Activated CD4-positive, alpha-beta T cell treated with anti-CD3 and anti-CD28 coated beads for 4 hours (primary cell): Measurements from ENCODE around the gene TBCCD1.
"Not testable (repeated sequence)": the region's sequence is repeated elsewhere in the genome, so short reads cannot be mapped to it uniquely, and the experiment has no call there.

ENCODE experiments used
- DNase-seq, 2 donors: peaks; one replicate each; pipeline ENCODE4 v3.0.0-alpha.2; 2020

Gene TBCCD1

DNA sequence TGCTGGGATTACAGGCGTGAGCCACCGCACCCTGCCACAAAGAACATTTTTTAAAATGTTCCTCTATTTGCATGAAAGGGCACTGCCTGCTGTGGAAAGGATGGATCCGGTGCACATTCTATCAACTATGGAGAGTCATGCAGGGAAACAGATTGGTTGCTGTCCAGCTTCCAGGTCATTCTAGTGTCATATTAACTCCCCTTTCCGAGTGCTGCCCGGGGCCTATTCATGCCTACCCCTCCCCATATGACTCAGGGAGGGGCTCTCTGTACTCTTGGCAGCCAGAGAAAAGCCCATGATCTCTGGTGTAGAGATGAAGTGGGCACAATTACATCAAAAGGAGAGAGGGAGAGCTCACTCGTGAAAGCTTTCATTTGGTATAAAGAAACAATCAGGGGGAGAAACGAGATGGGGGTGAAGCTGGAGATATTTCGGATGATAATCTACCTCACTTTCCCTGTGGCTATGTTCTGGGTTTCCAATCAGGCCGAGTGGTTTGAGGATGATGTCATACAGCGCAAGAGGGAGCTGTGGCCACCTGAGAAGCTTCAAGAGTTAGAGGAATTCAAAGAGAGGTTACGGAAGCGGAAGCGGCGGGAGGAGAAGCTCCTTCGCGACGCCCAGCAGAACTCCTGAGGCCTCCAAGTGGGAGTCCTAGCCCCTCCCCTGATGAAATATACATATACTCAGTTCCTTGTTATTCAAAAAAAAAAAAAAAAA, 29.6 kb upstream of the TBCCD1 start:
- DNase-seq: no peak

DNA sequence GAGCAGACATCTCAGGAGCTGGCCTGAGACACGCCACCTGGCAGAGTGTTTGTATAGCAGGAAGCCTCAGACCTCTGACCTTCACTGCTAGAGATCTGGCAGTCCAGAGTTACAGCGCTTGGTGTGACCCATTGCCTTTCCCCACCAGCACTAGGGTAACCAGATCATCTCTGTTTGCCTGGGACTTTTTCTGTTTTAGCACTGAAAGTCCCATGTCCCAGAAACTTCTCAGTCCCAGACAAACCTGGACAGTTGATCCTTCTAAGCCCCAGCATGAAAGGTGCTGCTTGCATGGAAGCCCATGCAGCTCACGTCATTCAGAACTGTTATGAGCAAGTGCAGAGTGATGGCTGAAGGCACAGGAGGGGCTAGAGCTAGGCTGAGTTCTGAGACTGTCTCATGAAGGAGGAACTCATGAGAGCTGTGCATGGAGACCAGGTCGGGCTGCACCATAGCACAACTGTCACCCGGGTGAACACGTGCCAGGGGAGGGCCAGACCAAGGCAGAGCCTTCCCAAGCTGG, 27.5 kb upstream of the TBCCD1 start:
- DNase-seq: no peak

DNA sequence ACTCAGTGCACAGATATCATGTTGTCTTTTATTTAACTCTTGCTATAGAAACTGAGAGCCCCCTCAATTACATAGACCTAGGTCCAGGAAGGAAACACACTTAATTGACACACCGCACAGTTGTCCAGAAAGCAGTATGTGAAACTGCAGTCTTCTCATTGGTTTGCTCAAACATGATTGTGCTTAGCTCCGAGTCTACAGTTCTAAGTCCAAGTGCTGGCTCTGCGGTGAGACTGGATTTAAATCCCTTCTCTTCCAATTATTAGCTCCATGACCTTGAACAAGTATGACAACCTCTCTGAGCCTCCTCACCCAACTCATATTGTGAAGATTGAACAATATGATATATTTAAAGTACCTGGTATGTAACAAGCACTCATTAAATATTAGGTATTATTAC, 26.7 kb upstream of the TBCCD1 start:
- DNase-seq: no peak

DNA sequence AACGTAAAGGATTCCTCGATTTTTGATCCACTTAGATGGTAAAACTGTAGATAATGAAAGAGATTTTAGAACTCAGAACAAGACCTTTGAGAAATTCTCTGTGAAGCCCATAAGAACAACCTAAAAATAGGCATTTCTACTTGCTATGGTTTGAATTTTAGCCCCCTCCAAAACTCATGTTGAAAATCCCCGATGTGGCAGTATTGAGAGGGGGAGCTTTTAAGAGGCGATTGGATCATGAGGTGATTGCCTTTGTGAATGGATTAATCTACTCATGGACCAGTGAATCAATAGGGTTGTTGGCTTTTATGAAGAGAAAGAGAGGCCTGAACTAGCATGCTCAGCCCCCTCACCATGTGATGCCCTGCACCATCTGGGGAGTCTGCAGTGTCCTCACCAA, 25.5 kb upstream of the TBCCD1 start:
- DNase-seq: no peak

DNA sequence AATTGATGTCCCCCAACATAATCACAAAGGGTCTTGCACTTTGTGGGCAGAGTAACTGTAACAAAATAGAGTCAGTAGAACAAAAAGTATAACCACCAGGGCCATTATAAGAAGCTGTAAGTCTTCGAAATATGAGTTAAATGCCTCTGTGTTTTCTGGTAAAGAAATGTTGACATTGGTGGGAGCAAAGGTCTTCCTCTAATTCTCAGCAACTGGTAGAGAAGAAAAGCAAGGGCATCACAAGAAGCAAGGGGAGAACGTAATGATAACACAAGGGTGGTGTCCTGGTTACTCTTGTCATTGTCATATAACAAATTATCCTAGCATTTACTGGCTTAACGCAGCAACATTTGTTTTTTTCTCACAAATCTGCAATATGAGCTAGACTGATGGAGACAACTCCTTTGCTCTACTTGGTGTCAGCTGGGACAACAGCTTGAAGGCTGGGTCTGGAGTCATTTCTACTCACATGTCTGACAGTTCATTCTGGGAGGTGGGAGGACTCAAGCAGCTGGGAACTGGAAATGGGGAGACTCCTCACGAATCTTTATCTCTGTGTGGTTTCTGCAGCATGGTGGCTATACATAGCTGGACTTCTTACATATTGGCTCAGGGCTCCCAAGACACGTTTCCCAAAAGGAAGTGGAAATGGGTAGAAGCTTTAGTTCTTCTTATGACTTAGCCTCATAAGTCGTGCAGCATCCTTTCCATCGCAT, 23.6 kb upstream of the TBCCD1 start:
- DNase-seq: no peak

DNA sequence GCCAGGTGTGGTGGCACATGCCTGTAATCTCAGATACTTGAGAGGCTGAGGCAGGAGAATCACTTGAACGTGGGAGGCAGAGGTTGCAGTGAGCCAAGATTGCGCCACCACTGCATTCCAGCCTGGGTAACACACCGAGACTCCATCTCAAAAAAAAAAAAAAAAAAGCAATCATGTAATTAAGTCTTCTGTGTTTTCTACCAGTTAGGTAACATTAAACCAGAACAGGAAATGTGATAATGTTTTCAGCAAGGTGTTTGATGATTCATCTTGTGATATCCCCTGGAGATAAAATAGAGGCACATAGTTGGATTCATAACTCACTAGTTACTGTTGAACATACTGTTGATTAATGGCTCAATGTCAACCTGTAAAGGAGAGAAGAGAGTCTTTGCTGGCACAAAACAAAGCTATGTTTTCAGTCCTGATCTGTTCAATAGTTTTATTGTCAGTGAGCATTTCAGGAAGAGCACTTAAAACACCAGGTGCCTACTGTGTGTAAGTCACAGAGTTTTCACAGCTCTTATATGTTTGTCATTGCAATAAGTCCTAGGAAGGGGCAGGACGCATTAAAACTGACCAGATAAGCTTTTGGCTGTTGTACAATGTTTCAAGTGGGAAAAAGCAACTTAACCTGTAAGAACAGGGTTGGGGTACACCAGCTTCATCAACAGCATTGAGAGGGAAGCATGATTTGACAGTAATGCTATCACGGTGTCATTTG, 22.9 kb upstream of the TBCCD1 start:
- DNase-seq: no peak

DNA sequence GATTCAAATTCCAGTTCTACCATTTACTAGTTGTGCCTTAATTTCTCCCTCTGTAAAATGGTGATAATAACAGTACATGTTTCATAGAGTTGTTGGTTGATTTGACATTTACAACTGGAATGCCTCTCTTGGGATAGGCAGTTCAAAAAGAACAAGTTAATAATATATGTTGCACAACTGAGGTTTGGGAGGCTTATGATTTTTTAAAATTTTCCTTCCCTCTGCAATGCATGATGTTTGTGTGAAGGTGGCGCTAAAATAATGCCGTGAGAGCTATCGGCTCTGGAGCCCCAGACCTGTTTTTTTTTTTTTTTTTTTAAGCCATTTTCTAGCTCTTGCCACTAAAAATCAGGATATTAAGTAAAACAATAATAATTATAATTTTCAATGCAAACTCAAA, 22.0 kb upstream of the TBCCD1 start:
- no peak for DNase-seq

DNA sequence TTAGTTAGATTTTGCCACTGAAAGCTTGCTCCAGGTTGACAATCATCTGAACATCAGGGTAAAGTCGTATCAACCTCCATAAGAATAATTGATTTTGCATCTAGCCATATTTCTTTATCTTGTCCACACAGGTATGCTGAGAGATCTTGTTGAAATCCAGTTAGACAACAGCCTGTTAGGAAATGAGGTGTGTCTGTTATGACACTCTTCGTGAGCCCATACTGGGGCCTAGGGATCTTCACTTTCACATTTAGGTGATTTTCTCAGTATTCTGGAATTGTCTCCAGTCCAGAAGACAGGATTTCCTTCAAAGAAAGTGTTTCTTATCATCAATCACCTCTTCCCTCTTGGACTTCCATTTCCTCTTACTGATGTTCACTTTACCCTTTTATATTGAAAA, 21.5 kb upstream of the TBCCD1 start:
- DNase-seq: no peak

DNA sequence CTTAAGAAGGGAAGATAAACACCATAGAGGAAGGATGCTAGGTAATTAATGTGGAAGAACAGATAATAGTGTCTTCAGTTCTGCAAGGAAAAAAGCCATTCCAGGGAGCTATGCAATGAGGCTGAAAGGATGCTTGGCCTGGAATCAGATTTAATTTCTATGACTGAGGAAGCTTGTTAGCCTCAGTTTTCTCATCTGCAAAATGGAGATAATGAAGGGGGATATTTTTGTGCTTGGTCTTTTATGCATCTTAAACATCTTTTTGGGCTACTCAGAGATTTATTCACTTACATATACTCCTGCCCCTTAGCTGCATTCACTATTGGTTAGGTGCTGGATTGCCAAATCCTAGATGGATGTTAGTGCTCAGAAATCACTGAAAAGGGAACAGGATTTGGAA, 20.0 kb upstream of the TBCCD1 start:
- no peak for DNase-seq

DNA sequence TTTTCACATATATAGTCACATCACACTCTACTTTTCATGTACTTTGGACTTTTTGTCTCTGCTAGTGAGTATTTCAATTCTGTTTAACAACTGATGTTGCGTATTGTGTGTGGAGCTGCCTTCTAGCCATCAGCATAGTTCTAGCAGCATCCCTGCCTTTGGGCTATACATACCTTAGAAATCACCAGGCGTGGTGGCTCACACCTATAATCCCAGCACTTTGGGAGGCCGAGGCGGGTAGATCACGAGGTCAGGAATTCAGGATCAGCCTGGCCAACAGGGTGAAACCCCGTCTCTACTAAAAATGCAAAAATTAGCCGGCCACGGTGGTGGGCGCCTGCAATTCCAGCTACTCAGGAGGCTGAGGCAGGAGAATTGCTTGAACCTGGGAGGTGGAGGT, 19.1 kb upstream of the TBCCD1 start:
- DNase-seq: not testable (repeated sequence)

DNA sequence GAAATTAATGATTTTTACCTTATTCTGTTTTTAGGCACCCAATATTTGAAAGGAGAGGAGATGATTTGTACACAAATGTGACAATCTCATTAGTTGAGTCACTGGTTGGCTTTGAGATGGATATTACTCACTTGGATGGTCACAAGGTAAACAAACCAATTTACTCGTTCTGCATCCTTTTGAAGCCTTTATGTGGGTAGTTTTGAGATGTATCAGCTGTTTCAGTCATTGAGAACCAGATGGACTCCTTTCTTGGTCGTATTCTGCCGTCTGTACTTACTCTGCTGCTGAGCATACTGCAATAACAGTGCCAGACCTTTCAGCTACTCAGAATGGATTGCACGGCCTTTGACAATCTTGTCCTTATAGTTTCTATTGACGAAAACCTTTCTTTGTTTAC, 16.7 kb upstream of the TBCCD1 start:
- DNase-seq: no peak

DNA sequence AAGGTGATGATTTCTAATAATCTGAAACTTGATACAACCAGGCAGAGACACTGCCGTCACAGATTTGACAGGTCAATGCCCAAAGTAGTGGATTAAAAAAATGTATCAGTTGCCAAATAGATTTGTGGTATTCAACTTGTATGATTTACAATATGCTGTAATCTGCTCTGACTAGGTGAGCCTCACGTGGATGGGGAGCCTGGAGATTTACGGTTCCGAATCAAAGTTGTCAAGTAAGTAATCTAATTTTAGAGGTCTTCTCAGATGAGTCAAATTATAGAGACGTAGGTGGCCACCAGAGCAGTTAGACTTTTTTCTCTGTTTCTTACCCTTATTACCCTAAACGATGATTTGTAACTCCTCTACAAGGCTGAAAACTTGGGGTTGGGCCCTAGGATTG, 15.4 kb upstream of the TBCCD1 start:
- no peak for DNase-seq

DNA sequence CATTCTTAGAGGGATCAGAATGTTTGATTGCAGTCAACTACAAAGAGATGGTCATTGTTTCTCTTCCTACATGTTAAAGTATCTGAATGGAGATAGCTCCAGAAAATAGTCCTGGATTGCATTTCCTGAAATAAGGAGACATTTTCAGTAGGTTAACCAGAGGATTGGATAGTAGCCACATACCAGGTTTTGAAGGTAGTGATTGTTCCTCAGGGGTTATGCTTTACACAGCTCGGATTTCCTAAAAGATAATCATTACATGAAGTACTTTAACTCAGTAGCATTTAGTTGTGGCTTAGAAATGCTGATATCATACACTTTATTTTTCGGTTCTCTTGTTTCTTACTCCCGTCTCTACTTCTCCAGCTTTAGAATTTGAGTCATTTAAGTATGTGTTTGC, 13.6 kb upstream of the TBCCD1 start:
- no peak for DNase-seq

DNA sequence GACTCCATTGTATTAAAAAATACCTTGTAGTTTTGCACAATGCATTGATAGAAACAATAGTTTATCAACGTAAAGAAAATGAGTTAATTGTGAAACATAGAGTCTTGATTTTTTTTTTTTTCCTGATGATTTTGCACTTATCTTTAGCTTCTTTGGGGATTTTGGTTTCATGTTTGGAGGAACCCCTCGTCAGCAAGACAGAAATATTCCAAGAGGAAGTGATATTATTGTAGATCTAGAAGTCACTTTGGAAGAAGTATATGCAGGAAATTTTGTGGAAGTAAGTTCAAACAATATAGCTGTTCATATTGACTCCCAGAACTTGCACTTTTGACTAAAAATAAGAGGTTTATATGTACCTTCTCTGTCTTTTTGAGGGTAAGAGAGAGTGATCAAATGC, 10.4 kb upstream of the TBCCD1 start:
- DNase-seq: no peak

DNA sequence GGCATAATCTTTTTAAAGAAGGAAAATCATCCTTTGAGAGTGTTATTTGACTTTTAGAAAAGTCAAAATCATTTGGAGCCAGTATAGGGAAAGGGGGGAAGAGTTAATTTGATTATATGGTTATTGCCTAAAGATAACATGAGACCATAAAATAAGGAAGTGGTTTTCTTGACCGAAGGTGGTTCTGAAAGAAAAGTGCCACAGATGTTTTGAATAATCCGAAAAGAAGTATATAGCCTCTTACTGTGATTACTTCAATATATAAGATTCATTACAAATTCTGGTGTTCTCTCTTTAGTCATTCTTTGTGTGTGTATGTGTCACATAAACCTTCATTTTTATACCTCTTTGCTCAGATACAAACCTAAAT, 4.5 kb upstream of the TBCCD1 start:
- DNase-seq: no peak

DNA sequence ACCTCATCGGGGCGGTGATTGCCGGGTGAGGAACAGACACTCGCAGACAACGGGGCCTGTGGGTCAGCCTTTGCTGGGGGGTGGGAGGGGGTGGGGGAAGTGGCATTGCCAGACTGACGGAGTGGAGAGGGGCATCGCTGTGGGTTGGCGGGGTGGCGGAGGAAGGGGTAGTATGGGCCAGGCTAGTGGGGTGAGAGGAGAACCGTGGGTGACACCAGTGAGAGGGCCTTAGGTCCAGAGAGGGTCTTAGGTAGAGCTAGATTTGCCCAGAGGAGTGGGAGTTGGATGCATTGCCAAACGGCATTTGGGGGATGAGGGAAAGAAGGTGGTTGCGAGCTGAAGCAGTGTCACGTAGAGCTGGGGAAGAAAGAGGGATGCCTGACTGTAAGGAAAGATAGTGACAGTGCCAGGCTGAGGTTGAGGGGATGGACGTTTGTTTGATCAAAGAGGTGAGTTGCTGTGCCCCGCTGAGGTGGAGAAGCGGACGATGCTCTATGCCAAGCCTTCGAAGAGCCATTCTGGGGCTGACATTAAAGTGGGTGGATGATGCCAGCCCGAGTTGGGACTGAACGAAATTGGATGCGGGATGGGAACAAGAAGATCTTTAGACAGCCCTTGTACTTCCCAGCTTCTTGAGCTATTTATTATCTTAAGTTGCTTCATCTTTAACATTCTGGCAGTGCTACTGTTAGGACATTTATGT, 4.0 kb upstream of the TBCCD1 start:
- no peak for DNase-seq

DNA sequence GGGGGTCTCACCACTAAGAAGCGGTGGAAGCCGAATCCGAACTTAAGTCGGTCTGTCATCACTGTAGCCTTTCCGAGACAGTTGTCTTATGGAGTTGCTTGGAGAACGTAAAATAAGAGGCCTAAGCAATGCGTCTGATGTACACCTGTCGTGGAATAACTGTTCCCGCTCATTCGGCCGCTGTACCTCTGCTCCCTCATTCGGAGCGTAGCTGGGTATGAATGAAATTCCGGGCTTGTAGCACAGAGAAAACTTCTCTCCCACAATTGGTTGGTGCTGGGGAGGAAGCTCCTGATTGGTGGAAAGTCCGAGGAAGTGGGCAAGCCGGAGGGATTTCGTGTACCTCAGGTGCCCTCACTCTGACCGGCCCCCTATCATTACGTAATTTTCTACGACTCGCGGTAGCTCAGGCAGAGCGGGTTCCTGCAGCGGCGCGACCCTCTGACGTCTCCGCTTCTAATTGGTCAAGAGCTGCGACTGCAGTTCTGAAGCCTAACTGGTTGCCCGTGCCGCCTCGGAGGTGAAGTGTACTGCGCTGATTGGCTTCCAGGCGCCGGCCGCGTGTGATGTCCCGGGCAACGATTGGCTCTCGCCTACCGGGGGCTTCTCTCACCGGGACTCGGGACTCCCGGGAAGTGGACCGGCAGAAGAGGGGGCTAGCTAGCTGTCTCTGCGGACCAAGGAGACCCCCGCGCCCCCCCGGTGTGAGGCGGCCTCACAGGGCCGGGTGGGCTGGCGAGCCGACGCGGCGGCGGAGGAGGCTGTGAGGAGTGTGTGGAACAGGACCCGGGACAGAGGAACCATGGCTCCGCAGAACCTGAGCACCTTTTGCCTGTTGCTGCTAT, 3.2 kb upstream of the TBCCD1 start, which contains the start of gene DNAJB11:
TSS of gene DNAJB11 (plus strand) at position 625 of the 845 bp plus-strand sequence. CDS start at position 803, 178 bp downstream.
- peak; percentile 97 to 98 for DNase-seq

DNA sequence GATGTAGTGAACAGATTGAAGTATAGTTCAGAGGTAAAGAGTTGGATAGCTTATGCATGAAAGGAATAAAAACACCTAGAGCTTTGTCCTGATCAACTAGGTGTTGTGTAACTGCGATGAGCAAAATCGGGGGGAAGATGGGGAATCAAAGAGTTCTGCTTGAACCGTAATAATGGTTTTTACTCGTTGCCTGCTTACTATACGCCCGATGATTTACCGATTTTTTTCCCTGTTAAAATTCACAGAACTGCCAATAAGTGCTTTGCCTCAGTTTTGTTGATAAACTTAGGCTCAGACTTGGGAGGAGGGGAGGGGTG, 2.6 kb upstream of the TBCCD1 start:
- no peak for DNase-seq

DNA sequence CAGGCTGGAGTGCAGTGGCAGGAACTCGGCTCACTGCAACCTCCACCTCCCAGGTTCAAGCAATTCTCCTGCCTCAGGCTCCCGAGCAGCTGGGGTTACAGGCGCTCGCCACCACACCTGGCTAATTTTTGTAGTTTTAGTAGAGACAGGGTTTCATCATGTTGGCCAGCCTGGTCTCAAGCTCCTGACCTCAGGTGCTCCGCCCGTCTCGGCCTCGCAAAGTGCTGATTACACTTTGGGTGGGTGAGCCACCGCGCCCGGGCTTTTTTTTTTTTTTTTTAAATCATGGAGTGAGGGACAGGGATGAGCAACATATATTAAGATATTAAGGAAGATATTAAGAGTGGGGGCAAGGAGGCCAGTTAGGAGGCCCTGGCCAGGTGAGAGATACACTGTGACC, 2.2 kb upstream of the TBCCD1 start:
- DNase-seq: not testable (repeated sequence)

DNA sequence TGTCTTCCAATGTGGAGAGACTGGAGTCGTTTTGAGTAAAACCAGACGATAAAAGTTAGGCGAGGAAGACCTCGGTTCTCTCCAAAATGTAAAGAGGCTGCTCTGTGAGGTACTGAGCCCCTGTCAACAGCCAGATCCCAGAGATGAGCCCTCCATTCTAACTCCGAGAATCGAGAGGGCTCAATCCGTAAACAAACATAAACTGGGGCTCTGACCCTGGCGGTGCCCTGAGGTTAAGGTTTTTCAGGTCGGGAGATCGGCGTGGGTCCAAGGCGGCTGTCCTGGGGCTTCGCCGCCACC, 417 bp downstream of the TBCCD1 start:
- DNase-seq: no peak

DNA sequence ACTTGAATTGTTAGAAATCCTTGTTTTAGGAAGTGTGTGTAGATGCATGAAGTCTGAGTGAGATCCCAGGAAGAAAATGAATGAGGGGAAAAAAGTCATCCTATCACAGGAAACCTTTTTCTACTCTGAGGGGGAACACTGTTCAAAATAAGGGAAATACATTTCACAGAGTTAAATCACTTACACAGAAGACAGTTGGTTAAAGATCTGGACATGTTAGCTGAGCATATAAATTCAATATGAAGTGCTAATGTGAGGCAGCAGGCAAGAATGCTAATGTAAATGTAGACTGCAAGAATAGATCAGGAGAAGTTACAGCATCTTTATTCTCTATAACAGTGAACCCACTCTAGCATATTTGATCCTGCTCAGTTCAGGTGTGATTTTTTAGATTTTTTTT, 2.6 kb downstream of the TBCCD1 start:
- DNase-seq: no peak

DNA sequence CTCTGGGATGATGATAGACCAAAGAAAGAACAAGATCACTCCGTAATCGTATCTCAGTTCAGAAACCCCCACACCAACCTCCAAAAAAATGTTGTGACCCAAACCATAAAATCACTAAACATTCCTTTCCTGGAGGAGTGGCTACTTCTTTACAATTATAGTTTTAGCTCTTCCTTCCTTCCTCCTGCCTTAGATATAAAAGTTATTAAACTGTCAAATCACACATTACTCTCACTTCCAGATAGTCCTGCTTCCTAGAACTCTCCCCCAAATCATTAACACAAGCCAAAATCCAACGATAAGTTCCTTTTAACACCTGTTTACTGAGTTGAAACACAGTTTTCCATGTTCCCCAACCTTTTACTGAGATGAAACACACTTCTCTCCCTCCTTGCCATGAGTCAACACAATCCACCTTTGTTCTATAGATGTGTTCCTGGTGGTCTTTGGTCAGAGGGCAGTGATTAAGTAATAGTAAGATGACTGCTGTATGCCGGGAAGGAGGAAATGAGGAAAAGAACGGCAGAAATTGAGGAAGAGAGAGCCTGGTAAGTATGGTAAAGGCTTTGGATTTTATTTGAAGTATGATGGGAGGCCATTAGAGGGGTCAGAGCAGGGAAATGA, 14.6 kb downstream of the TBCCD1 start:
- DNase-seq: no peak
